ENCODE results near the gene MYB. TPM values are rescaled to one million over a fixed set of nuclear protein-coding genes. Genes with fewer than 3 reads are reported as not detected.

MYB gene
- total and polyA plus RNA-seq, 2 experiments from 2014 or later: 0.21 to 0.51 TPM

- DNase-seq (ENCODE audit: low read depth in 1 of 2, low spot score in 1 of 2): peak; percentile 41 to 57
Measured at GRCh38 chr6:135183532-135184440, 2.7 kb downstream of the MYB start.

GRCh38 chr6:135185483-135185882 is 4.4 kb downstream of the MYB start:
- Histone ChIP-seq H3K4me1 (ENCODE audit: low read depth) (no peaks in the 10 kb centered on the region), H3K27ac (no peak overlapping the region), H3K9me3 (ENCODE audit: low read depth) (no peaks in the 10 kb centered on the region), H3K4me3 (no peak overlapping the region), H3K27me3 (peaks cover 59% of the 10 kb centered on the region), H3K36me3 (no peaks in the 10 kb centered on the region)
- TF ChIP-seq CTCF (IDR thresholded peaks at IDR 0.05; ENCODE audit: low read depth, low read length): no peak
- DNase-seq (ENCODE audit: low read depth in 1 of 2, low spot score in 1 of 2): no peak

More at GRCh38 chr6:135183532-135184440, 2.7 kb downstream of the MYB start:
- Histone ChIP-seq H3K9me3 (ENCODE audit: low read depth) (no peaks in the 10 kb centered on the region), H3K4me1 (ENCODE audit: low read depth) (no peaks in the 10 kb centered on the region), H3K27me3 (peaks cover 76% of the 10 kb centered on the region), H3K27ac (no peak overlapping the region), H3K36me3 (no peaks in the 10 kb centered on the region), H3K4me3 (peak overlapping the region; percentile 41)
- TF ChIP-seq CTCF (IDR thresholded peaks at IDR 0.05; ENCODE audit: low read depth, low read length): peak; percentile 71

- H3K9me3 ChIP-seq (ENCODE audit: low read depth): no peaks in the 10 kb centered on the region
- H3K36me3 ChIP-seq: no peaks in the 10 kb centered on the region
- no peak for TF ChIP-seq CTCF (IDR thresholded peaks at IDR 0.05; ENCODE audit: low read depth, low read length)
- peaks cover 56% of the 10 kb centered on the region for H3K27me3 ChIP-seq
- DNase-seq (ENCODE audit: low read depth in 1 of 2, low spot score in 1 of 2): no peak
- no peak overlapping the region for H3K27ac ChIP-seq
- H3K4me1 ChIP-seq (ENCODE audit: low read depth): no peaks in the 10 kb centered on the region
- H3K4me3 ChIP-seq: no peak overlapping the region
Measured at GRCh38 chr6:135186255-135186654, 5.1 kb downstream of the MYB start.

DNA sequence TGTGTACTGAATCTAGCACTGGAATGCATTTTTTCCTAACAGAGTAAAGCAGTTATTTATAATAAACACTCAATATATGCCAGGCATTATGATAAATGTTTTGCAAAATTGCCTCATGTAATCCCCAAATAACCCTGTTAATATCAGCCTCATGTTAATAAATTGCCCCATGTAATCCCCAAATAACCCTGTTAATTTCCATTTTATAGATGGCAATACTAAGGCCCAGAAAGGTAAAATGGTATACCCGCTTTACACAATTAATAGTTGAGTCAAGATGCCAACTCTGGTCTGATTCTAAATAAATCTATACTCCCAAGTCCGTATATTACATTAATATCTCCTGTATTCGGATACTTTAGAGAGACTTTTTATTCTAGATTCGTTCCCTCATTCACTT is 6.3 kb downstream of the MYB start:
- DNase-seq (ENCODE audit: low read depth in 1 of 2, low spot score in 1 of 2): no peak
- peaks cover 46% of the 10 kb centered on the region for H3K27me3 ChIP-seq
- H3K4me1 ChIP-seq (ENCODE audit: low read depth): no peaks in the 10 kb centered on the region
- no peak for TF ChIP-seq CTCF (IDR thresholded peaks at IDR 0.05; ENCODE audit: low read depth, low read length)
- H3K9me3 ChIP-seq (ENCODE audit: low read depth): no peaks in the 10 kb centered on the region
- no peak overlapping the region for H3K27ac ChIP-seq
- no peaks in the 10 kb centered on the region for H3K36me3 ChIP-seq
- no peak overlapping the region for H3K4me3 ChIP-seq

- Histone ChIP-seq H3K4me3 (no peak overlapping the region), H3K36me3 (no peaks in the 10 kb centered on the region), H3K9me3 (ENCODE audit: low read depth) (no peaks in the 10 kb centered on the region), H3K4me1 (ENCODE audit: low read depth) (no peaks in the 10 kb centered on the region), H3K27ac (no peak overlapping the region), H3K27me3 (peaks cover 33% of the 10 kb centered on the region)
- TF ChIP-seq CTCF (IDR thresholded peaks at IDR 0.05; ENCODE audit: low read depth, low read length): no peak
- DNase-seq (ENCODE audit: low read depth in 1 of 2, low spot score in 1 of 2): no peak
Measured at GRCh38 chr6:135188718-135189117, 7.6 kb downstream of the MYB start.
